ENCODE measurements around the gene OSBPL2. TPM values are rescaled to one million over a fixed set of nuclear protein-coding genes. Genes with fewer than 3 reads are reported as not detected.
A peak's percentile ranks its signal among the peaks of the same experiment; 100 is the strongest.

OSBPL2 gene
- total RNA-seq, 4 donors from 2014 or later: 46.9 to 60.8 (median 50.8) TPM

- DNase-seq: no peak
- Histone ChIP-seq H3K36me3 (peaks cover 21 to 23% of the 10 kb centered on the region in 2 donors), H3K27ac (no peak overlapping the region), H3K27me3 (no peaks in the 10 kb centered on the region), H3K4me3 (replicated peaks in 1 of 3) (no peak overlapping the region), H3K4me1 (peaks cover 23 to 24% of the 10 kb centered on the region in 2 donors), H3K9me3 (no peaks in the 10 kb centered on the region)
- intact Hi-C loops (cut with DNase I): no loop called here
- no peak for TF ChIP-seq CTCF (IDR thresholded peaks at IDR 0.05)
- TF ChIP-seq POLR2A (IDR thresholded peaks at IDR 0.05): no peak
- 95% methylated on average over 18 of the region's 18 CpGs for WGBS, 2 donors
Observed at GRCh38 chr20:62273416-62273815, 35.1 kb downstream of the OSBPL2 start.

GRCh38 chr20:62274332-62274950 lies 36.1 kb downstream of the OSBPL2 start:
- 67 to 89% methylated on average over 13 of the region's 13 CpGs for WGBS, 2 donors
- H3K36me3 ChIP-seq: peaks cover 25 to 28% of the 10 kb centered on the region in 2 donors
- TF ChIP-seq POLR2A (IDR thresholded peaks at IDR 0.05): no peak
- no peak for TF ChIP-seq CTCF (IDR thresholded peaks at IDR 0.05)
- no peaks in the 10 kb centered on the region for H3K9me3 ChIP-seq
- intact Hi-C loops (cut with DNase I): no loop called here
- H3K4me3 ChIP-seq (replicated peaks in 1 of 3): no peak overlapping the region
- peak; percentile 48 to 73 for DNase-seq
- H3K27ac ChIP-seq: peak overlapping the region in 1 of 3 donors; percentile 10
- H3K4me1 ChIP-seq: peaks cover 23 to 24% of the 10 kb centered on the region in 2 donors
- H3K27me3 ChIP-seq: no peaks in the 10 kb centered on the region

- Histone ChIP-seq H3K4me1 (peaks cover 23 to 24% of the 10 kb centered on the region in 2 donors), H3K27ac (no peak overlapping the region), H3K36me3 (peaks cover 33 to 36% of the 10 kb centered on the region in 2 donors), H3K4me3 (replicated peaks in 1 of 3) (no peak overlapping the region), H3K27me3 (no peaks in the 10 kb centered on the region), H3K9me3 (no peaks in the 10 kb centered on the region)
- intact Hi-C loops (cut with DNase I): no loop called here
- TF ChIP-seq CTCF (IDR thresholded peaks at IDR 0.05) (no peak), POLR2A (IDR thresholded peaks at IDR 0.05) (no peak)
- no peak for DNase-seq
- WGBS, 2 donors: 91 to 92% methylated on average over 10 of the region's 10 CpGs
Observed at GRCh38 chr20:62275219-62275618, 36.9 kb downstream of the OSBPL2 start.

- no peaks in the 10 kb centered on the region for H3K9me3 ChIP-seq
- DNase-seq: peak; percentile 33 to 86
- TF ChIP-seq CTCF (IDR thresholded peaks at IDR 0.05) (no peak), POLR2A (IDR thresholded peaks at IDR 0.05) (no peak)
- H3K4me3 ChIP-seq (replicated peaks in 1 of 3): no peak overlapping the region
- intact Hi-C loops (cut with DNase I): no loop called here
- H3K36me3 ChIP-seq: peaks cover 43 to 48% of the 10 kb centered on the region in 2 donors
- WGBS, 2 donors: 49 to 83% methylated on average over 6 of the region's 6 CpGs
- peak overlapping the region in 2 of 3 donors; percentile 12 to 55 for H3K27ac ChIP-seq
- H3K4me1 ChIP-seq: peaks cover 23 to 24% of the 10 kb centered on the region in 2 donors
- no peaks in the 10 kb centered on the region for H3K27me3 ChIP-seq
Observed at GRCh38 chr20:62276439-62276838, 38.1 kb downstream of the OSBPL2 start.

GRCh38 chr20:62277253-62277652 lies 38.9 kb downstream of the OSBPL2 start:
- no peak overlapping the region for H3K4me3 ChIP-seq (replicated peaks in 1 of 3)
- H3K27ac ChIP-seq: peak overlapping the region in 1 of 3 donors; percentile 12
- no peak for DNase-seq
- WGBS, 2 donors: 79 to 81% methylated on average over 13 of the region's 13 CpGs
- H3K9me3 ChIP-seq: no peaks in the 10 kb centered on the region
- no peaks in the 10 kb centered on the region for H3K27me3 ChIP-seq
- peaks cover 23 to 24% of the 10 kb centered on the region in 2 donors for H3K4me1 ChIP-seq
- TF ChIP-seq CTCF (IDR thresholded peaks at IDR 0.05) (no peak), POLR2A (IDR thresholded peaks at IDR 0.05) (no peak)
- intact Hi-C loops (cut with DNase I): no loop called here
- peaks cover 49% of the 10 kb centered on the region in 2 donors for H3K36me3 ChIP-seq
